KOPT-K1 (cell line): ENCODE measurements around the gene POU5F1.
"Not testable (repeated sequence)": the region's sequence is repeated elsewhere in the genome, so short reads cannot be mapped to it uniquely, and the experiment has no call there.

Experiments used
- H3K27ac ChIP-seq: fragments of 200-600 bp; sonication (generic); 2 replicates; pipeline ENCODE4 v1.5.1; 2016; ENCODE audit warnings: antibody characterized with exemption, mild to moderate bottlenecking, low read depth, low read length; ENCODE audit not compliant: poor library complexity, severe bottlenecking
- H3K36me3 ChIP-seq: fragments of 200-600 bp; sonication (generic); 2 replicates; pipeline ENCODE4 v1.5.1; 2017; ENCODE audit warnings: antibody characterized with exemption, mild to moderate bottlenecking, low read length, moderate library complexity; ENCODE audit not compliant: insufficient read depth
- H3K9me3 ChIP-seq: fragments of 200-600 bp; sonication (generic); 2 replicates; pipeline ENCODE4 v1.5.1; 2017; ENCODE audit warnings: antibody characterized with exemption, low read length, mild to moderate bottlenecking; ENCODE audit not compliant: insufficient read depth, poor library complexity, severe bottlenecking

POU5F1 gene

GRCh38 chr6:31196251-31197022 is 26.0 kb upstream of the POU5F1 start:
- Histone ChIP-seq H3K36me3 (peaks cover 12% of the 10 kb centered on the region; the same call in 1 of the 2 replicates), H3K27ac (peak overlapping the region; percentile 97)
- H3K9me3 ChIP-seq: not testable (repeated sequence)

- H3K36me3 ChIP-seq: peaks cover 10% of the 10 kb centered on the region; the same call in 1 of the 2 replicates
- not testable (repeated sequence) for H3K27ac ChIP-seq
Measured at GRCh38 chr6:31195308-31195979, 25.0 kb upstream of the POU5F1 start.

GRCh38 chr6:31194061-31194834 is 23.8 kb upstream of the POU5F1 start:
- H3K9me3 ChIP-seq: no peaks in the 10 kb centered on the region
- no peak overlapping the region for H3K27ac ChIP-seq
- peaks cover 4% of the 10 kb centered on the region; the same call in 1 of the 2 replicates for H3K36me3 ChIP-seq

More at GRCh38 chr6:31195308-31195979, 25.0 kb upstream of the POU5F1 start:
- not testable (repeated sequence) for H3K9me3 ChIP-seq

- no peak overlapping the region for H3K27ac ChIP-seq
- H3K9me3 ChIP-seq: no peaks in the 10 kb centered on the region
Measured at GRCh38 chr6:31193206-31193605, 22.7 kb upstream of the POU5F1 start.

GRCh38 chr6:31192431-31193105 is 22.1 kb upstream of the POU5F1 start:
- not testable (repeated sequence) for H3K9me3 ChIP-seq, H3K36me3 ChIP-seq, H3K27ac ChIP-seq

More at GRCh38 chr6:31193206-31193605, 22.7 kb upstream of the POU5F1 start:
- H3K36me3 ChIP-seq: peaks cover 4% of the 10 kb centered on the region; the same call in 1 of the 2 replicates

GRCh38 chr6:31190488-31190887 is 20.0 kb upstream of the POU5F1 start:
- Histone ChIP-seq H3K27ac (no peak overlapping the region), H3K9me3 (no peaks in the 10 kb centered on the region), H3K36me3 (peaks cover 4% of the 10 kb centered on the region; the same call in 1 of the 2 replicates)

- H3K27ac ChIP-seq, H3K9me3 ChIP-seq, H3K36me3 ChIP-seq: not testable (repeated sequence)
Measured at GRCh38 chr6:31189223-31189622, 18.7 kb upstream of the POU5F1 start.

- Histone ChIP-seq H3K36me3 (no peaks in the 10 kb centered on the region), H3K9me3 (no peaks in the 10 kb centered on the region), H3K27ac (no peak overlapping the region)
Measured at GRCh38 chr6:31187780-31188194, 17.3 kb upstream of the POU5F1 start.

- Histone ChIP-seq H3K36me3 (no peaks in the 10 kb centered on the region), H3K27ac (no peak overlapping the region), H3K9me3 (no peaks in the 10 kb centered on the region)
Measured at GRCh38 chr6:31186052-31186734, 15.7 kb upstream of the POU5F1 start.

GRCh38 chr6:31185695-31186051 is 15.2 kb upstream of the POU5F1 start:
- H3K9me3 ChIP-seq, H3K36me3 ChIP-seq, H3K27ac ChIP-seq: not testable (repeated sequence)

GRCh38 chr6:31183859-31184258 is 13.4 kb upstream of the POU5F1 start:
- H3K36me3 ChIP-seq, H3K9me3 ChIP-seq, H3K27ac ChIP-seq: not testable (repeated sequence)

GRCh38 chr6:31183287-31183686 is 12.8 kb upstream of the POU5F1 start:
- H3K27ac ChIP-seq, H3K36me3 ChIP-seq, H3K9me3 ChIP-seq: not testable (repeated sequence)

- Histone ChIP-seq H3K36me3 (no peaks in the 10 kb centered on the region), H3K9me3 (no peaks in the 10 kb centered on the region), H3K27ac (no peak overlapping the region)
Measured at GRCh38 chr6:31180500-31180899, 10.0 kb upstream of the POU5F1 start.

- H3K27ac ChIP-seq: no peak overlapping the region
- H3K36me3 ChIP-seq: no peaks in the 10 kb centered on the region
- no peaks in the 10 kb centered on the region for H3K9me3 ChIP-seq
Measured at GRCh38 chr6:31179896-31180295, 9.4 kb upstream of the POU5F1 start.
